SK-N-MC (cell line): ENCODE data around the gene PKMYT1.

Source experiments
- EZH2 ChIP-seq: fragments of 200-600 bp; sonication (generic); IDR thresholded peaks from one replicate; pipeline ENCODE4 v1.6.1; 2017; ENCODE audit warnings: antibody characterized with exemption
- POLR2AphosphoS5 ChIP-seq: IDR thresholded peaks from 2 replicates; pipeline ENCODE4 v1.6.1; 2012; ENCODE audit warnings: mild to moderate bottlenecking, low read depth, low read length, borderline replicate concordance

DNA sequence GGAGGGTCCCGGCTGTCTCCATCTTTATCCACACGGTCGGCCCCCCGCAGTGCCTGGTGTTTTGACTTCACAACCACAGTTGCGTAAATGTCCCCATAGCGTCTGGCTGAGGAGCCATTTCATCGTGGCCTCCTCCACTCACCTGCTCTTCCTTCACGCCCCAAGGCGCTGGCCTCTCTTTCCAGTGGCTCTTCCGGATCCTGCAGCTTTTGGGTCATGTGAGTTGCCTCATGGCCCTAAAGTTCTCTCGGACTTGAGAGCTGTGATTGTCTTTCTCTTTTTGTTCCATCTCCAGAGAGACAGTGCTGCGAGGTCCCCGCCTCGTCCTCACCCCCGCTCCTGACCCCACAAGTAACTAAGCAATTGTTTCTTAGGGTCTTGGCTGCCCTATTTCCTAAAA lies 45.8 kb downstream of the PKMYT1 start:
- TF ChIP-seq POLR2AphosphoS5 = no peak
- no peak for TF ChIP-seq EZH2
